Skeletal muscle tissue (tissue), 4 donors: ENCODE measurements around the gene ZNF688. TPM values are rescaled to one million over a fixed set of nuclear protein-coding genes. Genes with fewer than 3 reads are reported as not detected.

Experiments
- H3K27ac ChIP-seq: one replicate; pipeline ENCODE4 v1.7.0; 2013; ENCODE audit warnings: mild to moderate bottlenecking, low read depth, low read length, inconsistent platforms
- H3K27me3 ChIP-seq, 3 donors: one replicate each; pipeline ENCODE4 v1.7.0; 2013; ENCODE audit warnings: low read length in 3 of 3; ENCODE audit not compliant: control insufficient read depth in 3 of 3, insufficient read depth in 3 of 3
- H3K36me3 ChIP-seq, 3 donors: one replicate each; pipeline ENCODE4 v1.7.0; 2013; ENCODE audit warnings: low read length in 3 of 3; ENCODE audit not compliant: control insufficient read depth in 3 of 3, insufficient read depth in 3 of 3
- H3K4me1 ChIP-seq, 3 donors: one replicate each; pipeline ENCODE4 v1.7.0; 2013; ENCODE audit warnings: low read length in 3 of 3, mild to moderate bottlenecking in 3 of 3; ENCODE audit not compliant: control insufficient read depth in 3 of 3, insufficient read depth in 3 of 3
- H3K4me3 ChIP-seq, 3 donors: one replicate each; pipeline ENCODE4 v1.7.0; 2013; ENCODE audit warnings: low read length in 3 of 3
- H3K9ac ChIP-seq, 3 donors: one replicate each; pipeline ENCODE4 v1.7.0; 2013; ENCODE audit warnings: low read length in 3 of 3, mild to moderate bottlenecking in 3 of 3, moderate library complexity in 2 of 3, low read depth in 1 of 3
- H3K9me3 ChIP-seq, 3 donors: one replicate each; pipeline ENCODE4 v1.7.0; 2013; ENCODE audit warnings: low read length in 3 of 3; ENCODE audit not compliant: control insufficient read depth in 3 of 3
- total RNA-seq: library from RNA; depleted of rRNA; stranded (reverse); fragments of >200 nt; gene quantifications from one replicate; pipeline ENCODE4 v1.2.3, GENCODE V29; 2014
- donor health status: Osteomylitis.

The ZNF688 gene
- total RNA-seq, 1 donor from 2014 or later: 5.7 TPM

GRCh38 chr16:30588651-30589050 is 17.1 kb upstream of the ZNF688 start:
- Histone ChIP-seq H3K4me1 (peaks cover 11 to 15% (median 11%) of the 10 kb centered on the region in 3 donors), H3K9ac (no peak overlapping the region), H3K36me3 (peaks cover 0 to 5% (median 2%) of the 10 kb centered on the region in 3 donors), H3K27me3 (no peaks in the 10 kb centered on the region), H3K4me3 (no peak overlapping the region), H3K9me3 (no peaks in the 10 kb centered on the region), H3K27ac (no peak overlapping the region)

- Histone ChIP-seq H3K4me3 (peak within 1 kb of the TSS; percentile 93 to 99 (median 98)), H3K27ac (peak within 1 kb of the TSS; percentile 90), H3K4me1 (peaks cover 11 to 15% (median 11%) of the 10 kb centered on the region in 3 donors), H3K36me3 (peaks cover 18 to 26% (median 20%) of the 10 kb centered on the region in 3 donors), H3K27me3 (no peaks in the 10 kb centered on the region), H3K9ac (peak within 1 kb of the TSS; percentile 91 to 94 (median 93)), H3K9me3 (no peaks in the 10 kb centered on the region)
Measured at GRCh38 chr16:30585400-30586191, 14.1 kb upstream of the ZNF688 start, which contains the start of gene ZNF785. Gene ZNF785, minus strand, starts transcription at chr16:30585697. Its CDS starts 86 bp downstream, at chr16:30585611.

GRCh38 chr16:30585022-30585399 is 13.5 kb upstream of the ZNF688 start:
- Histone ChIP-seq H3K27ac (peak overlapping the region; percentile 90), H3K4me1 (peaks cover 11 to 15% (median 11%) of the 10 kb centered on the region in 3 donors), H3K4me3 (peak overlapping the region; percentile 93 to 99 (median 98)), H3K36me3 (peaks cover 18 to 26% (median 20%) of the 10 kb centered on the region in 3 donors), H3K27me3 (no peaks in the 10 kb centered on the region), H3K9me3 (no peaks in the 10 kb centered on the region), H3K9ac (peak overlapping the region; percentile 87 to 94 (median 93))

DNA sequence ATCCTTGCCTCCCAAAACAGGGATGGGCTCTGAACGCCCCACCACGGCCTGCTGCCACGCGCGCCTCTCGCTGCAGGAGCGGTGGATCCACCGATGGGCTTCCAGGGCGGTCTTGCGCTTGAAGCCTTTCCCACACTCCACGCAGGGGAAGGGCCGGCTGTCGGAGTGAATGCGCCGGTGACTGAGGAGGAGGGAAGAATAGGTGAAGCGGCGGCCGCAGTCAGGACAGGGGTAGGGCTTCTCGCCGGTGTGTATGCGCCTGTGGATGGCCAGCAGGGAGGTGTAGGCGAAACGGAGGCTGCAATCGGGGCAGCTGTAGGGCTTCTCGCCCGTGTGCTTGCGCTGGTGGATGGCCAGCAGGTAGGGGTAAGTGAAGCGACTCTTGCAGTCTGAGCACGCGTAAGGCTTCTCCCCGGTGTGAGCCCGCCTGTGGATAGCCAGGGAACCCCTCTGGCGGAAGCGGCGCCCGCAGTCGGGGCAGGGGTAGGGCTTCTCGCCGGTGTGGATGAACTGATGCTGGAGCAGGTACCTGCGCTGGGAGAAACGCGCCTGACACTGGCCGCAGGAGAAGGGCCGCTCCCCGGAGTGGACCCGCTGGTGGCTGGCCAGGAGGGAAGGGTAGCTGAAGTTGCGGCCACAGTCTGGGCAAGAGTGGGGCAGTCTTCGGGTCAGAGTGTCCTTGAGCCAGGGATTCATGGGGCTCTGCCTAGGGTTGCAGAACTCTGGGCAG is 11.3 kb upstream of the ZNF688 start:
- H3K27ac ChIP-seq: no peak overlapping the region
- no peak overlapping the region for H3K9ac ChIP-seq
- no peaks in the 10 kb centered on the region for H3K9me3 ChIP-seq
- peaks cover 11 to 15% (median 11%) of the 10 kb centered on the region in 3 donors for H3K4me1 ChIP-seq
- H3K36me3 ChIP-seq: peaks cover 20 to 38% (median 25%) of the 10 kb centered on the region in 3 donors
- no peak overlapping the region for H3K4me3 ChIP-seq
- no peaks in the 10 kb centered on the region for H3K27me3 ChIP-seq

DNA sequence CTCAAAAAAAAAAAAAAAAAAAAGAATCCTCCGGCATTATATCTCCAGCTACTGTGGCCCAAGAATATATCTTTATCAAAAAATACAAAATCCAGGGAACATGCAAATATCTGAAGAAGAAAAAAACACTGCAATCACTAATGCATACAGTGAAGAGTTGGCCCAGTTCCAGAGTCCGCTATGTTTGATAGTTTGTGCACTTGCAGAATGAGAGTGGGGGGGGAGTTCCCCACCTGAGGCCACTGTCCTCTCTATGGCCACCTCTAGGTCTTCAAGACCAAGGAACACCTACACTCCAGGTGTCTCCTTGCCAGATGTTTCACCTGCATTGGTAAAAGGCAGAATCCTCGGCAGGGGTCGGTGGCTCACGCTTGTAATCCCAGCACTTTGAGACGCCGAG is 9.9 kb upstream of the ZNF688 start:
- H3K9ac ChIP-seq: no peak overlapping the region
- H3K9me3 ChIP-seq: no peaks in the 10 kb centered on the region
- H3K36me3 ChIP-seq: peaks cover 18 to 34% (median 25%) of the 10 kb centered on the region in 3 donors
- H3K4me3 ChIP-seq: no peak overlapping the region
- peaks cover 11 to 15% (median 11%) of the 10 kb centered on the region in 3 donors for H3K4me1 ChIP-seq
- no peak overlapping the region for H3K27ac ChIP-seq
- no peaks in the 10 kb centered on the region for H3K27me3 ChIP-seq

DNA sequence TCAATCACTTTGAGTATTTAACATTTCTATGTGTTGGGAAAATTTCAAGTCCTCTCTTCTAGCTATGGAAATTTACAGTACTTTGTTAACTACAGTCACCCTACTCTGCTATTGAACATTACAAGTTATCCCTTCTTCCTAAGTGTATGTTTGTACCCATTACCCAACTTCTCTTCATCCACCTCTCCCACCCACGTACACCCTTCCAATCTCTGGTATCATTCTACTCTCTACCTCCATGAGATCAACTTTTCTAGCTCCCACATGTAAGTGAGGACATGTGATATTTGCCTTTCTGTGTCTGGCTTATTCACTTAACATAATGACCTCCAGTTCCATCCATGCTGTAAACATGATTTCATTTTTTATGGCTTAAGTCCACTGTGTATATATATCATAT is 3.2 kb upstream of the ZNF688 start:
- no peaks in the 10 kb centered on the region for H3K27me3 ChIP-seq
- H3K4me3 ChIP-seq: no peak overlapping the region
- H3K9me3 ChIP-seq: no peaks in the 10 kb centered on the region

GRCh38 chr16:30570636-30571444 is 674 bp downstream of the ZNF688 start:
- Histone ChIP-seq H3K9ac (peak overlapping the region; percentile 97), H3K9me3 (no peaks in the 10 kb centered on the region), H3K4me3 (peak overlapping the region; percentile 88 to 92 (median 91)), H3K36me3 (no peaks in the 10 kb centered on the region), H3K27me3 (no peaks in the 10 kb centered on the region), H3K27ac (peak overlapping the region; percentile 93), H3K4me1 (peaks cover 16 to 24% (median 23%) of the 10 kb centered on the region in 3 donors)

More for the DNA sequence above, 3.2 kb upstream of the ZNF688 start:
- Histone ChIP-seq H3K9ac (no peak overlapping the region), H3K4me1 (peaks cover 16 to 24% (median 23%) of the 10 kb centered on the region in 3 donors), H3K27ac (no peak overlapping the region), H3K36me3 (peaks cover 3 to 13% (median 5%) of the 10 kb centered on the region in 3 donors)

- peaks cover 16 to 24% (median 23%) of the 10 kb centered on the region in 3 donors for H3K4me1 ChIP-seq
- H3K27ac ChIP-seq: peak overlapping the region; percentile 4
- H3K27me3 ChIP-seq: no peaks in the 10 kb centered on the region
- no peaks in the 10 kb centered on the region for H3K9me3 ChIP-seq
- H3K9ac ChIP-seq: peak overlapping the region; percentile 34 to 66 (median 50)
- peak overlapping the region in 2 of 3 donors; percentile 6 to 92 for H3K4me3 ChIP-seq
- no peaks in the 10 kb centered on the region for H3K36me3 ChIP-seq
Measured at GRCh38 chr16:30569746-30570635, 1.5 kb downstream of the ZNF688 start.

DNA sequence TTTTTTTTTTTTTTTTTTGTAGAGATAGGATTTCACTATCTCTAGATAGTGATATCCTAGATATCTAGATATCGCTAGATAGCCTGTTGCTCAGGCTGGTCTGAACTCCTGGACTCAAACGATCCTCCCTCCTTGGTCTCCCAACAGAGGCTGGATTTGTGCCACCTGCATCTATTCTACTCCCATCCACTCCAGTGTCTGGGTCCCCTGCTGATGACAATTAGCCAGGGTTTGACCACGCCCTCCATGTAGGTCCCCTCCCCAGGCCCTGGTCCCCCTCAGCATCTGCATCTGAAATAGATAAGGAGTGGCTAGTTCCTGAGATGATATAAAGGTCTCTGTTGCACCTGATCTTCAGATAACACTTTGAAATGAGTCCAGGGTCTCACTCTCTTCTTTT is 2.2 kb downstream of the ZNF688 start:
- no peak overlapping the region for H3K4me3 ChIP-seq
- no peak overlapping the region for H3K9ac ChIP-seq
- no peaks in the 10 kb centered on the region for H3K27me3 ChIP-seq
- H3K36me3 ChIP-seq: no peaks in the 10 kb centered on the region
- no peaks in the 10 kb centered on the region for H3K9me3 ChIP-seq
- H3K4me1 ChIP-seq: peaks cover 16 to 24% (median 23%) of the 10 kb centered on the region in 3 donors
- no peak overlapping the region for H3K27ac ChIP-seq
